GM13977 (cell line): ENCODE measurements around the gene MAD1L1.

Experiments used
- DNase-seq: peaks from one replicate; pipeline ENCODE4 v3.0.0; 2012; ENCODE audit warnings: low spot score
- in situ Hi-C: fragments of 300-500 bp; cut with MboI; formaldehyde crosslinking; loops from one replicate; pipeline ENCODE4 v1.12.0; 2022; ENCODE audit warnings: low sequenced_read_pairs, low pct_unique_long_range_greater_than_20kb, mixed read lengths, inconsistent platforms; ENCODE audit not compliant: unreplicated experiment
- TF ChIP-seq, protein P1 (sequence below): IDR thresholded peaks from 2 replicates; pipeline ENCODE4 v1.5.1; 2012; ENCODE audit warnings: mild to moderate bottlenecking, control low read depth; ENCODE audit not compliant: insufficient read depth; ENCODE audit errors: extremely low read depth, missing control alignments

Gene MAD1L1

DNA sequence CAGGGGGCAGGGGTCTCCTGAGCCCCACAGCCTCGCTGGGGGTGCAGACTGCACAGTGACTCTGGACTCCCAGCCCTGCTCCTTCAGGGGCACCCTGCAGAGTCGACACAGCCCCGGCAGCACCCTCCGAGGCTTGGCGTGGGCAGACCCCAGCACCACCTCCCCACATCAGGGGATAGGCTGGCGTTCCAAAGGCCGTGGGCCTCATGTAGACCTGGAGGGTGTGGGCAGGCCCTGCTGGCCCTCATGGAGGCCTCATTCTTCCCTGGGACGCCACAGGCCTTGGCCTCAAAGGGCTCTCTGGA is 296.8 kb downstream of the MAD1L1 start:
- DNase-seq = no peak
- TF ChIP-seq, protein P1, sequence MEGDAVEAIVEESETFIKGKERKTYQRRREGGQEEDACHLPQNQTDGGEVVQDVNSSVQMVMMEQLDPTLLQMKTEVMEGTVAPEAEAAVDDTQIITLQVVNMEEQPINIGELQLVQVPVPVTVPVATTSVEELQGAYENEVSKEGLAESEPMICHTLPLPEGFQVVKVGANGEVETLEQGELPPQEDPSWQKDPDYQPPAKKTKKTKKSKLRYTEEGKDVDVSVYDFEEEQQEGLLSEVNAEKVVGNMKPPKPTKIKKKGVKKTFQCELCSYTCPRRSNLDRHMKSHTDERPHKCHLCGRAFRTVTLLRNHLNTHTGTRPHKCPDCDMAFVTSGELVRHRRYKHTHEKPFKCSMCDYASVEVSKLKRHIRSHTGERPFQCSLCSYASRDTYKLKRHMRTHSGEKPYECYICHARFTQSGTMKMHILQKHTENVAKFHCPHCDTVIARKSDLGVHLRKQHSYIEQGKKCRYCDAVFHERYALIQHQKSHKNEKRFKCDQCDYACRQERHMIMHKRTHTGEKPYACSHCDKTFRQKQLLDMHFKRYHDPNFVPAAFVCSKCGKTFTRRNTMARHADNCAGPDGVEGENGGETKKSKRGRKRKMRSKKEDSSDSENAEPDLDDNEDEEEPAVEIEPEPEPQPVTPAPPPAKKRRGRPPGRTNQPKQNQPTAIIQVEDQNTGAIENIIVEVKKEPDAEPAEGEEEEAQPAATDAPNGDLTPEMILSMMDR = no peak
- in situ Hi-C loops = no loop called here

- TF ChIP-seq, protein P1 = no peak
- in situ Hi-C loops = no loop called here
- no peak for DNase-seq
These were observed 297.4 kb downstream of the MAD1L1 start for GRCh38 chr7:1935176-1936005.

- DNase-seq = no peak
- TF ChIP-seq, protein P1 = no peak
- in situ Hi-C loops = no loop called here
These were observed 298.0 kb downstream of the MAD1L1 start for GRCh38 chr7:1934756-1935155.

GRCh38 chr7:1934017-1934416 is 298.7 kb downstream of the MAD1L1 start:
- no peak for DNase-seq
- in situ Hi-C loops = no loop called here
- TF ChIP-seq, protein P1 = no peak

- in situ Hi-C loops = no loop called here
- TF ChIP-seq, protein P1 = no peak
- no peak for DNase-seq
These were observed 299.5 kb downstream of the MAD1L1 start for GRCh38 chr7:1933066-1933750.

- in situ Hi-C loops = no loop called here
- DNase-seq = no peak
- TF ChIP-seq, protein P1 = no peak
These were observed 300.8 kb downstream of the MAD1L1 start for GRCh38 chr7:1931951-1932270.
